GM13977 (cell line): ENCODE results near the gene OBSCN.

Source experiments
- DNase-seq: peaks from one replicate; pipeline ENCODE4 v3.0.0; 2012; ENCODE audit warnings: low spot score
- in situ Hi-C: fragments of 300-500 bp; cut with MboI; formaldehyde crosslinking; loops from one replicate; pipeline ENCODE4 v1.12.0; 2022; ENCODE audit warnings: low sequenced_read_pairs, low pct_unique_long_range_greater_than_20kb, mixed read lengths, inconsistent platforms; ENCODE audit not compliant: unreplicated experiment
- TF ChIP-seq, protein P1 (sequence below): IDR thresholded peaks from 2 replicates; pipeline ENCODE4 v1.5.1; 2012; ENCODE audit warnings: mild to moderate bottlenecking, control low read depth; ENCODE audit not compliant: insufficient read depth; ENCODE audit errors: extremely low read depth, missing control alignments

Gene OBSCN

DNA sequence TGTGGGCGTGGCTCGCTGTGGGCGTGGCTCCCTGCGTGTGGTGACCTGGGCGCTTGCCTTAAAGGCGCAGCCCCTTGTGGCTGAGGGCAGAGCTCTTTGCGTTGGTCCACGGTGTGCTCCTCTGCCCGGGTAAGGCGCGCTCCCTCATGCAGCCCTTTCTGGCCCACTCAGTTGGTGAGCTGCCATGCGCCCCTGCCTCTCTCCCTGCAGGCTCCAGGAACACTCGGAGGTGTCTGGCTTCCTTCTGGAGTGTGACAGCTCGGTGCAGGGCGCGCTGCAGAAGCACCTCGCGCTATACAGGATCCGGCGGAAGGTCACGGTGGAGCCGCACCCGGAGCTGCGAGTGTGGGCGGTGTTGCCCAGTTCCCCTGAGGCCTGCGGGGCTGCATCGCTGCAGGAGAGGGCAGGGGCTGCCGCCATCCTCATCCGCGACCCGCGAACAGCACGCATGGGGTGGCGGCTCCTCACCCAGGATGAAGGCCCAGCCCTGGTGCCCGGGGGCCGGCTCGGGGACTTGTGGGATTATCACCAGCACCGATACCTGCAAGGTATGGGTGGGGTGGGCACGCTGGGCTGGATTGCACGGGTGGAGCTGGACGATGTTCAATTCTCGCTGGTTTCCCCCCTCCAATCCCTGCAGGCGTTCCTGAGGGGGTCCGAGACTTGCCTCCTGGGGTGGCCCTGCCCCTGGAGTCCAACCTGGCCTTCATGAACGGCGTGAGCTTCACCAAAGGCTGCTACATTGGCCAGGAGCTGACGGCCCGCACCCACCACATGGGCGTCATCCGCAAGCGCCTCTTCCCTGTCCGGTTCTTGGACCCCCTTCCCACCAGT, 33.1 kb upstream of the OBSCN start:
- no peak for DNase-seq
- TF ChIP-seq, protein P1, sequence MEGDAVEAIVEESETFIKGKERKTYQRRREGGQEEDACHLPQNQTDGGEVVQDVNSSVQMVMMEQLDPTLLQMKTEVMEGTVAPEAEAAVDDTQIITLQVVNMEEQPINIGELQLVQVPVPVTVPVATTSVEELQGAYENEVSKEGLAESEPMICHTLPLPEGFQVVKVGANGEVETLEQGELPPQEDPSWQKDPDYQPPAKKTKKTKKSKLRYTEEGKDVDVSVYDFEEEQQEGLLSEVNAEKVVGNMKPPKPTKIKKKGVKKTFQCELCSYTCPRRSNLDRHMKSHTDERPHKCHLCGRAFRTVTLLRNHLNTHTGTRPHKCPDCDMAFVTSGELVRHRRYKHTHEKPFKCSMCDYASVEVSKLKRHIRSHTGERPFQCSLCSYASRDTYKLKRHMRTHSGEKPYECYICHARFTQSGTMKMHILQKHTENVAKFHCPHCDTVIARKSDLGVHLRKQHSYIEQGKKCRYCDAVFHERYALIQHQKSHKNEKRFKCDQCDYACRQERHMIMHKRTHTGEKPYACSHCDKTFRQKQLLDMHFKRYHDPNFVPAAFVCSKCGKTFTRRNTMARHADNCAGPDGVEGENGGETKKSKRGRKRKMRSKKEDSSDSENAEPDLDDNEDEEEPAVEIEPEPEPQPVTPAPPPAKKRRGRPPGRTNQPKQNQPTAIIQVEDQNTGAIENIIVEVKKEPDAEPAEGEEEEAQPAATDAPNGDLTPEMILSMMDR, result no peak
- in situ Hi-C loops, result no loop called here

DNA sequence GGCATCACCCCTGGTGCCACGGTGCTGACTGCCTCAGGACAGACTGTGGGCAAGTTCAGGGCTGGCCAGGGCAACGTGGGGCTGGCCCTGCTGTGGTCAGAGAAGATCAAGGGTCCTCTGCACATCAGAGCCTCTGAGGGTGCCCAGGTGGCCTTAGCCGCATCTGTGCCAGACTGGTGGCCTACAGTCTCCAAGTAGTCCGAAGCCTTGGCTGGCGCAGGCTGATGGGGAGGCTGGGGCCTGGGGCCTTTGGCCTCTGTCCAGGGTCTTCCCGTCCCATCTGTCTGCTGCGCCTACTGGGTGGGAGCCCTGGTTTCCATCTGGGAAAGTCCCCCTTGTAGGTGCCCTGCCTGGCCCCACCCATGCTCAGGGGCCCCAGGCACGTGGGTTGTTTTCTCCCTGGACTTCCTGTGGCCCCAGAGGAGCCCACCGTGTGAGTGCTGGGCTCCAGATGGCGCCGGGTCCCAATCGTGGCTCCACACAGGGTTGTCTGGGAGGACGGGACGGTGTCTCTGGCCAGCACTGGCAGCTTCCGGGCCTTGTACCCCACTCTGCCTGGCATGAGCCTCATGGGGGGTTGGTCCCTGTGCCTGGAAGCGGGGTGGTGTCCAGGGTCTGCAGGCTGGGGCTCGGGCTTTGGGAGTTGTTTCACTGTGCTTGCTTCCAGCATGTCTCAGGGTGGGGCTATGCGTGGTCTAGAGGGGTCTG, 32.4 kb upstream of the OBSCN start:
- TF ChIP-seq, protein P1, result no peak
- in situ Hi-C loops, result no loop called here
- no peak for DNase-seq

DNA sequence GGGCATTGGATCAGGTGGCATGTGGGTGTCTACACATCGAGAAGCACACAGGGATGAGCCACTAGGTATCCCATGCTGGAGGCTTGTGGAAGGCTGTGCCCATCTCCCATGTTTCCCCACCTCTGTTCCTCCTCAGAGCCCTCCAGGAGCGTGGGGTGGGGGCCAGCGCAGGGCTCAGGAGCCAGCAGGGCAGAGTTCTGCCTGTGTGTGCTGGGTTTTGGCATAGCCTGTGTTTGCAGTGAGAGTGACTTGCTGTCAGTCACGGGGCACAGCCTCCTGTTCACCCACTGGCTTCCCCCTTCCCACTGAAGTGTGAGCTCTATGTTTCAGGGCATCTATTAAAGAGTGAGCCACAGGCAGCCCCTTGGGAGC, 31.8 kb upstream of the OBSCN start:
- in situ Hi-C loops, result no loop called here
- no peak for DNase-seq
- TF ChIP-seq, protein P1, result no peak

DNA sequence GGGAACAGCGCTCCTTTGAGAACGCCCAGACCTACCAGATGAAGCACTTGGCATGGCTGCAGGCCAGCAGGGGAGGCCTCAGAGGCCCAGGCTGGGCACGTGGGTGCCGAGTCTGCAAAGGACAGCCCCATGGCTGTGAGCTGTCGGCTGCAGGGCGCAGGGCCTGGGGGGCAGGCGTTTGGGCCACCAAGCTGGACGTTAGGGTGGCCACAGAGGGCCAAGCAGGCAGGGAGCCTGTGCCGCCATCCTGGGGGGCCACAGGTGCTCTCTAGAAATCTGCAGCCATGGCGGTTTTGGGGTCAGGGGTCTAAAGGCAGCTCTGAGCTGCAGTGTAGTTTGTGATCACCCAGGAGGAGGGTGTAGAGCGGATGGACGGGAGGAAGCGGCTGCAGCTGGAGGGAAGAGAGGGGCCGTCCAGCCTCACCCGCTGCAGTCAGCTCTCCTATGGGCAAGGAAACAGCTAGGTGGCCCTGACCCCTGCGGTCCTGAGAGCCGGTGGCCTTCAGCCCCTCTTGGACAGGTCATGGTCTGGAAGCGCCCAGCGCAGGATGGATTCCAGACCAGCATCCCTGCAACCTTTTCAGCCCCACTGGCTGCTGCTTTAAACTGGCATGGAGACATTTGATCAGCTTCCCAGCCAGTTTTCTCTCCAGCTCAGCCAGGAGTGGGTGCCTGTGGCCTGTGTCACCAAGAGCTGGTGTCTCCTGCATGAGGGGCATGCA, 31.2 kb upstream of the OBSCN start:
- no peak for DNase-seq
- TF ChIP-seq, protein P1, result no peak
- in situ Hi-C loops, result no loop called here

DNA sequence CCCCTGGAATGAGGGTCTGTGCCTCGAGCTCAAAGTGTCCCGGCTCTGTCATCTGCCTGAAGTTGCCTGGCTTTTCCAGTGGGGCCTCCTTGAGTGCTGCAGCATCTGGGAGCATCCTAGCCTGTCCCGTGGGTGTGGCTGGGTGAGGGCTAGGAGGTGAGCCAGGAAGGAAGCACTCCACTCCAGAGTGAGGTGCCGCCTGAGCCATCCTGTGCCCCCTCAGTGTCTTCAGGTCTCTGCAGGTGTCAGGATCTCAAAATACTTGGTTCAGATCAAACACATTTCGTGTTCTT, 30.7 kb upstream of the OBSCN start:
- TF ChIP-seq, protein P1, result no peak
- no peak for DNase-seq
- in situ Hi-C loops, result no loop called here

DNA sequence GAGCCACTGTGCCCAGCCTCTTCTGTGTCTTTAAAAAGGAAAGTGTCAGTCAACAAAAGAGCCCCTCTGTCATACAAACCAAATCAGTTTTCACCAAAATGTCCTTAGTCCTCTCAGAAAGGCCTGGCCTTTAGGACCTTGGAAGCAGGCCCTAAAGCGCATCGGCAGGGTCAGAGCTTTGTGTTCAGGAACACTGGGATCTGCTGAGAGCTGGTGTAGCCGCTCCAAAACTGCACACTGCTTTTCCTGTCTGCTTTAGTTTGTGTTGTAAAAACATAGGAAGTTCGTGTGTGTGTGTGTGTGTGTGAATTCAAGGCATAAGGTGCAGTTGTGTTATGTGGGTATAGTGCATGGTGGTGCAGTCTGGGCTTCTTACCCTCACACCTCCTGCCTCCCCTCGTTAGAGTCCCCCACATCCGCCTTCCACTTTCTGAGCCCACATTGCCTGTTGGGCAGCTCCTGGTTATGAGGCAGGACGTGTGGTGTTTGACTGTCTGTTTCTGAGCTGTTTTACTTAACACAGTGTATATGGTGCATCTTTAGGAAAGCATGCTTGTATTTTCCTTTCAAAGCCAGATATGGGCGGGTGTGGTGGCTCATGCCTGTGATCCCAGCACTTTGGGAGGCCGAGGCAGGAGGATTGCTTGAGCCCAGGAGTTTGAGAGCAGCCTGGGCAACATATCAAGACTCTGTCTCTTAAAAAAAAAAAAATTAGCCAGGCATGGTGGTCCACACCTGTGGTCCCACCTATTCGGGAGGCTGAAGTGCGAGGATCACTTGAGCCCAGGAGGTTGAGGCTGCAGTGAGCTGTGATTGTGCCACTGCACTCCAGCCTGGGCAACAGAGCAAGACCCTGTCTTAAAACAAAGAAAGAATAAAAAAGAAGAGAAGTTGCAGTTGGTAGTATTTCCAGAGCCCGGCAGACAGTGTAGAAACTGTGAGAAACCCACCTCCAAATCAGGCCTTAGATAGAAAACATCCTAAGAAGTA, 29.8 kb upstream of the OBSCN start:
- DNase-seq, result no peak
- in situ Hi-C loops, result no loop called here
- TF ChIP-seq, protein P1, result no peak
